ENCODE data around the gene EPB41L3.

GRCh38 chr18:5515011-5515784 is 28.6 kb downstream of the EPB41L3 start:
- TF ChIP-seq POLR2A (IDR thresholded peaks at IDR 0.05): no peak
- TF ChIP-seq, protein P1, sequence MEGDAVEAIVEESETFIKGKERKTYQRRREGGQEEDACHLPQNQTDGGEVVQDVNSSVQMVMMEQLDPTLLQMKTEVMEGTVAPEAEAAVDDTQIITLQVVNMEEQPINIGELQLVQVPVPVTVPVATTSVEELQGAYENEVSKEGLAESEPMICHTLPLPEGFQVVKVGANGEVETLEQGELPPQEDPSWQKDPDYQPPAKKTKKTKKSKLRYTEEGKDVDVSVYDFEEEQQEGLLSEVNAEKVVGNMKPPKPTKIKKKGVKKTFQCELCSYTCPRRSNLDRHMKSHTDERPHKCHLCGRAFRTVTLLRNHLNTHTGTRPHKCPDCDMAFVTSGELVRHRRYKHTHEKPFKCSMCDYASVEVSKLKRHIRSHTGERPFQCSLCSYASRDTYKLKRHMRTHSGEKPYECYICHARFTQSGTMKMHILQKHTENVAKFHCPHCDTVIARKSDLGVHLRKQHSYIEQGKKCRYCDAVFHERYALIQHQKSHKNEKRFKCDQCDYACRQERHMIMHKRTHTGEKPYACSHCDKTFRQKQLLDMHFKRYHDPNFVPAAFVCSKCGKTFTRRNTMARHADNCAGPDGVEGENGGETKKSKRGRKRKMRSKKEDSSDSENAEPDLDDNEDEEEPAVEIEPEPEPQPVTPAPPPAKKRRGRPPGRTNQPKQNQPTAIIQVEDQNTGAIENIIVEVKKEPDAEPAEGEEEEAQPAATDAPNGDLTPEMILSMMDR (IDR thresholded peaks at IDR 0.05): no peak

All from thyroid gland (tissue), 4 donors.